Dermis microvascular lymphatic vessel endothelial cell (primary cell): Measurements from ENCODE around the gene APOBEC3H. TPM values are rescaled to one million over a fixed set of nuclear protein-coding genes. Genes with fewer than 3 reads are reported as not detected.

Experiments used
- DNase-seq, 2 donors: peaks; one replicate each; pipeline versions ENCODE4 v3.0.0 to v3.0.0-alpha.2; 2010; ENCODE audit warnings: low read depth in 2 of 2
- total RNA-seq: library from RNA; depleted of rRNA; stranded (reverse); fragments of >200 nt; gene quantifications from 2 replicates; pipeline ENCODE4 v1.2.1, GENCODE V29; 2014

The APOBEC3H gene
- total RNA-seq, 1 donor from 2014 or later, result not detected

- DNase-seq, result no peak
Measured at GRCh38 chr22:39081016-39081415, 16.0 kb upstream of the APOBEC3H start.

GRCh38 chr22:39081598-39081997 lies 15.4 kb upstream of the APOBEC3H start:
- DNase-seq, result no peak

- no peak for DNase-seq
Measured at GRCh38 chr22:39083212-39084165, 13.6 kb upstream of the APOBEC3H start.

GRCh38 chr22:39084666-39085065 lies 12.4 kb upstream of the APOBEC3H start:
- DNase-seq, result no peak

DNA sequence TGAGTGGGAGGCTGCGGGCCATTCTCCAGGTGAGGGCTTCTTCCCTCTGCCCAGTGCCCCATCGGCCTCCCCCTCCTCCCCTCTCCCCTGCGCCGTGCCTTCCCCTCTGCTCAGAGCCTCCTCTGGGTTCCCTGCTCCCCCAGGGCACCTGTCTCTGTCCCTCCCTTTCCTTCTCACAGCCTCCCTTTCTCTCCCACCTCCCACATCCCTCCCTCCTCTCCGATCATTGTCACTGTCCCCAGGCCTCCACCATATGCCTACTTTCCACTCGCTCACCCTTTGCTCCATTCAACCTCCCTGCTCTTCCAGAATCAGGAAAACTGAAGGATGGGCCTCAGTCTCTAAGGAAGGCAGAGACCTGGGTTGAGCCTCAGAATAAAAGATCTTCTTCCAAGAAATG lies 9.9 kb upstream of the APOBEC3H start:
- DNase-seq, result no peak

DNA sequence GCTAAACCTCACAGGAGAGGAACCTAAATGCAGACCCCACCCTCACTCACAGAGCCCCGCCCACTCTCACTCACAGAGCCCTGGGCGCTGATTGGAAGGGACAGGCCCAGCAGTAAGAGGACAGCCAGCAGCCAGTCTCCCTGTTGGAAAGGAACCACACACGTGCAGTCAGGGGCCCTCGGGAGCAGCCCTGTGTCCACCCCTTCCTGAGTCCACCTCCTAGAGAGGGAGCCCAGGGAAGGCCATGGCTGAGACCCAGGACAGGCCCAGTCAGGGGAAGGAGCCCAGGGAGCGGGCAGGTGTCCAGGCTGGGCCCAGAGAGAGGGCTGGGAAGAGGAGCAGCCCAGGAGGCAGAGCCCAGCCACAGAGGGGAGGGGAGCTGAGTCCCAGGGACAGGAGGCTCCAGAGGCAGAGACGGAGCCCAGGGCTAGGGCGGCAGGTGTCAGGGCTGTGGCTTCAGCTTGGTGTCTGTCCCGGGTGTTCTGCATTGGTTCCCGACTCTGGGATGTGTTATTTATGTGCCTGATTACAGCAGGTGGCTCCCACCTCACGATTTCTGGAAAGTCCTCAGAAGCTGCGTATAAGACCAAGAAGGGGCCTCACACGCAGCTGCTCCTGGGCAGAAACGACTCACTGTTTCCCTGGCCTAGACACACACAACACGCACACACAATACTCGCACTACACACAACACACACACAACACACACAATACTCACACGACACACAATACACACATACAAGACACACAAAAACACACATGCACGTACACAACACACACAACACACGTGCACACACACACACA lies 9.0 kb upstream of the APOBEC3H start:
- peak in 1 of 2 donors; percentile 8 for DNase-seq

DNA sequence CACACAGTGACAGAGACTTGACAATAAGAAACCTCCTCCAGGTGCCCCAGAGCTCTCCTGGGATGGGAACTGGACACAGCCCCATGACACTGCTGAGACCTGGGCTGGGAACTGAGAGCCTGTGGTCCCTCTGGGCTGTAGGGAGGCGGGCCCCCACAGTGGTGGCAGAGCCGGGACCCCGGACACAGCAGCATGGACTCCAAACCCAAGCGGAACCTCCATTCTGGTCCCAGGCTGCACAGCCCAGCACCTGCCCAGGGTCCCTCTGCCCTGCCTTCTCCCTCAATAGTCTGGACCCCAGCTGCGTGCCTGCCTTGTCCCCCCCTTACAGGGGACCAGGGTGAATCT lies 8.4 kb upstream of the APOBEC3H start:
- no peak for DNase-seq

- DNase-seq, result no peak
Measured at GRCh38 chr22:39089928-39090327, 7.1 kb upstream of the APOBEC3H start.

GRCh38 chr22:39090426-39091064 lies 6.5 kb upstream of the APOBEC3H start:
- DNase-seq, result no peak

DNA sequence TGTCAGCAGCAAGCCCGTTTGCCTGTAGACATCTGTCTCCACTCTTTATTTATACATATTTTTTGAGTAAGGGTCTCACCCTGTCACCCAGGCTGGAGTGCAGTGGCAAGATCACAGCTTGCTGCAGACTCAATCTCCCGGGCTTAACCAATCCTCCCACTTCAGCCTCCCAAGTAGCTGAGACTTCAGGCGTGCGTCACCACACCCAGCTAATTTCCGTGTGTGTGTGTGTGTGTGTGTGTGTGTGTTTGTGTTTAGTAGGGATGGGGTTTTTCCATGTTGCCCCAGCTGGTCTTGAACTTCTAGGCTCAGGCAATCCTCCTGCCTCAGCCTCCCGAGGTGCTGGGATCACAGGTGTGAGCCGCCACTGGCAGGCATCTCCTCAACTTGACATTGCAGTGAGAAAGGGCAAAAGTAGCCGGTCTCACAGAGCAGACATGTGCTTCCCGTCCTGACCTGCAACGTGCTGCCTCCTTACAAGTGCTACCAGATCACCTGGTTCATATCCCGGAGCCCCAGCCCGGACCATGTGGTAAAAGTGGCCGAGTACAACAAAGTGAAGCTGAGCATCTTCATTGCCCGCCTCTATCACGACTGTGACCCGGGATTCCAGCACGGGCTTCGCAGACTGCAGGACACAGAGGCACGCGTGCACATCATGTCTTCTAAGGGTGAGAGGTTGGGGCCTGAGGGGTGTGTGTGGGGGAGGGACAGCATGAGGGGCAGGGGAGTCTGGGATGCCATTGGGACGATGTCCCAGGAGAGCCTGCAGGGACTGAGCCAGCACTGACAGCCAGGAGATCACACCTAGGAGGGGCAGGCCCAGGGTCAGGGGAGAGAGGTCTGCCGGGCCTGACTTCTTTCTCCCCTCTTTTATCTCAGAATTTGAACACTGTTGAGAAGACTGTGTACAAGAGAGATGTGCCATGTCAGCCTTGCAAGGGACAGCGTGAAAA lies 5.6 kb upstream of the APOBEC3H start:
- DNase-seq, result no peak

DNA sequence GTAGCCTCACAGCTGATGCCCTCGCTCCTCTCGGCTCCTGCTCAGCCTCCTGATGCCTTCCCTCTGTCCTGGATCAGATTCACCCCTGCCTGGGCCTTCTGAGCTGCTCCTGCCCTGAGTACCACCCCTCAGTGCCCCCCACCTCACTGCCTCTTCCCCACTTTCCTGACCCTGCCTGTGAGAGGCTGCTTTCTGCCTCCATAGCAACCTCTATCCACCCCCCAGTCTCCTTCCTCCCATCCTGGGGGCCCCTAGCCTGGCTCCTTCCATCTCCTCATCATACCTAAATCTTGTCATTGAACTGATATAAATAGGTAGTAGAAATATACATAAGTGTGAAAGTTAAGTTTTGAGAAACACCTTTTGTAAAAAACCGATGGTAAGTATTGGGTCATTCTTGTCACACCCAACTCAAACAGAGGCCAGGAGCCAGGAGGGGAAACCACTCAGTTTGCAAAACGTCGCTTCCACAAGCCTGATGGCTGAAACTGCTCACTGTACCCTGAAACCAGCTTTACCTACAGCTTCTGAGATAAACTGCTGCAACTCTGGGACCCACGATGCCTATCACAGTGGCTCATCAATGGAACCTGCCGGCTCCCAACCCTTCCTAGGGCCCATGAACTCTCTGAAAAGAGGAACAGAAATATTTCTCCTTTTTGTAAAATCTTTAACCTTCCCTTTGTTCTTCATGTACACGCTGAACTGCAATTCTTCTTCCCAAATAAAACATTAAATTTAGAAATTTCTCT lies 4.8 kb upstream of the APOBEC3H start:
- DNase-seq, result no peak

- no peak for DNase-seq
Measured at GRCh38 chr22:39094717-39095389, 2.2 kb upstream of the APOBEC3H start.

DNA sequence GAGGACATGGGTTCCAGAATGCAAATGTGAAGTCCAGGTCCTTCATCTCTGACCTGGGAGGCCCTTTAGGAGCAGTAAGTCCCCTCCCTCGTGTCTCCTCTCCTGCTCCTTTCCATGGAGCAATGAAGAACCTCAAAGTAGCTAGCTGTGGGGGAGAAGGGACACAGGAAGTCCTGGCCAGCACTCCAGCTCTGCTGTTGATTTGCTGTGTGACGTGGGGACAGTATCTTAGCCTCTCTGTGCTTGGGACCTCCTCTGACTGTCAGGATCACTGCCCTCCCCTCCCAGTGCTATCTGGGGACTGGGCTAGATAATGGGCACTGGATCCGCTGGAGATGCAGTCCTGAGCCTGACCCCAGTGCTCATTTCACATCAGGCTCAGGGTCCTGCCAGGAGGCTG lies 1.1 kb upstream of the APOBEC3H start:
- no peak for DNase-seq

GRCh38 chr22:39098026-39098425 lies 982 bp downstream of the APOBEC3H start:
- DNase-seq, result no peak

- no peak for DNase-seq
Measured at GRCh38 chr22:39098576-39098975, 1.5 kb downstream of the APOBEC3H start.

DNA sequence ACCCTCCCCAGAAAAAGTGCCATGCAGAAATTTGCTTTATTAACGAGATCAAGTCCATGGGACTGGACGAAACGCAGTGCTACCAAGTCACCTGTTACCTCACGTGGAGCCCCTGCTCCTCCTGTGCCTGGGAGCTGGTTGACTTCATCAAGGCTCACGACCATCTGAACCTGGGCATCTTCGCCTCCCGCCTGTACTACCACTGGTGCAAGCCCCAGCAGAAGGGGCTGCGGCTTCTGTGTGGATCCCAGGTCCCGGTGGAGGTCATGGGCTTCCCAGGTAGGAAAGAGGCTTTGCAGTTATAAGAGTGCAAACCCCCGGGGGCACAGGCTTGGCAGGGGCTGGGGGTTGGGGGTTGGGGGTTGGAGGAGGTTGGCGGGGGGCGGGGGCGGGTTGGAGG lies 4.2 kb downstream of the APOBEC3H start:
- no peak for DNase-seq

DNA sequence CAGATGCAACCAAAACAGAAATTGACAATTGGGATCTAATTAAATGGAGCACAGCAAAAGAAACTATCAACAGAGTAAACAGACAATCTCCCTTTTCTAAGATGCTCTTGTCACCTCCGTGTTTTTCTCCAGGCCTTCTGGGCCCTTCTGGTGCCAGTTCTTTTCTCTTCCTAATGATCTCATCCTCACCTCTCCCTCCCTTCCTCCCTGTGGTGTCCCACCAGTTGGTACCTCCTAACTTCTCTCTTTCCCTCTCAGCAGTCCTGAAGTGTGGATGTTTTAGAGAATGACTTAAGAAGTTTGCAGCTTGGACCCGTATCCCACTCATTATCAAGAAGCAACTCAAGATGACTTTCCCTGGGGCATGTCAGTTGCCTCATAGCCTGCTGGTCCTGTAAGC lies 6.4 kb downstream of the APOBEC3H start:
- no peak for DNase-seq

DNA sequence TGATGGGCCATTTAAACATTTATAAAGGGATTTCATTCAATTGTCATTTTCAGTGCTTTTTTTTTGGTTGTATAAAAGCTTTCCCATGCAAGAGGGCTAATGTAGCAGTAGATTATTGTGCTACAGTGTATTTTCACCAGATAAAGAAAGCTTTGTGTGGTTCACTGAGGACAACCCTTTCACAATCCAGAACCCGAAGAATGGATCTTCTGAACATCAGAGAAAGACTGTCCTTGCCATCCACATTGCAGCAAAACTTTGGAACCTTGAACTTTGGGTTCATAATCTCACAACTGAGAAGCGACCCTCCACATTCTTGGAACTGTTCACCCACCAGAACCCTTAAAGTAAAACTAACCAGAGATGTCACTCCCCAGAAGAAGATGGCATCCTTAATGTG lies 9.3 kb downstream of the APOBEC3H start:
- no peak for DNase-seq

- no peak for DNase-seq
Measured at GRCh38 chr22:39108487-39108886, 11.4 kb downstream of the APOBEC3H start.

GRCh38 chr22:39109361-39109760 lies 12.3 kb downstream of the APOBEC3H start:
- no peak for DNase-seq
